Stomach (tissue), 9 donors: ENCODE measurements around the gene CCNB2. TPM values are rescaled to one million over a fixed set of nuclear protein-coding genes. Genes with fewer than 3 reads are reported as not detected.

ENCODE experiments used
- DNase-seq, 2 donors: peaks; one replicate each; pipeline versions ENCODE4 v3.0.0 to v3.0.0-alpha.2; 2013 to 2019
- H3K27ac ChIP-seq, 5 donors: fragments of 200-600 bp in 4 of 5; sonication (generic) in 4 of 5; one replicate each; pipeline ENCODE4 v1.5.1; 2013 to 2019; ENCODE audit warnings: mild to moderate bottlenecking in 1 of 5, moderate library complexity in 1 of 5
- H3K27me3 ChIP-seq, 3 donors: fragments of 200-600 bp; sonication (generic); one replicate each; pipeline ENCODE4 v1.5.1; 2017 to 2019; ENCODE audit warnings: mixed run types in 1 of 3
- H3K36me3 ChIP-seq, 4 donors: fragments of 200-600 bp; sonication (generic); 1 replicate in 3 of 4; 2 replicates in 1 of 4; pipeline ENCODE4 v1.5.1; 2016 to 2019
- H3K4me1 ChIP-seq, 4 donors: fragments of 200-600 bp; sonication (generic); one replicate each; pipeline ENCODE4 v1.5.1; 2016 to 2019
- H3K4me3 ChIP-seq, 4 donors: fragments of 200-600 bp; sonication (generic) in 3 of 4; one replicate each; pipeline ENCODE4 v1.5.1; 2016 to 2019; ENCODE audit warnings: mild to moderate bottlenecking in 1 of 4
- H3K9me3 ChIP-seq, 4 donors: fragments of 200-600 bp; sonication (generic); one replicate each; pipeline ENCODE4 v1.5.1; 2016 to 2019
- EP300 ChIP-seq: sonication (generic); formaldehyde crosslinking; IDR thresholded peaks from one replicate; pipeline ENCODE4 v1.6.1; 2017; ENCODE audit warnings: antibody characterized with exemption
- POLR2A ChIP-seq, 4 donors: fragments of 450-650 bp; IDR thresholded peaks; one replicate each; pipeline ENCODE4 v1.6.1; 2016; ENCODE audit warnings: antibody characterized with exemption in 4 of 4, control low read depth in 2 of 4, mild to moderate bottlenecking in 1 of 4, moderate library complexity in 1 of 4
- POLR2AphosphoS5 ChIP-seq, 3 donors: sonication (generic); formaldehyde crosslinking; IDR thresholded peaks; one replicate each; pipeline ENCODE4 v1.6.1; 2016; ENCODE audit warnings: antibody characterized with exemption in 3 of 3
- WGBS, 5 donors: extraction: QIAGEN DNeasy Blood & Tissue Kit in 3 of 5; methylation state at CpG; one replicate each; pipeline versions ENCODE4 v1.1.5 to v1.1.7; 2013 to 2018; 5-methylcytosine and 5-hydroxymethylcytosine counted together
- intact Hi-C: fragments of 100-400 bp; cut with DNase I; formaldehyde crosslinking; loops from one replicate; pipeline ENCODE4 v1.15.1; 2023; ENCODE audit warnings: low total_unique reads
- polyA plus RNA-seq, 3 donors: library from polyadenylated mRNA; stranded (reverse); fragments of 200-250 nt; gene quantifications; one replicate each; pipeline ENCODE4 v1.2.3, GENCODE V29; 2013
- total RNA-seq, 5 donors: library from RNA; depleted of rRNA; stranded (reverse); fragments of >200 nt; gene quantifications; one replicate each; pipeline versions ENCODE4 v1.1.0 to v1.2.3, GENCODE V29; 2014 to 2016
- TF ChIP-seq, protein P1 (sequence below), 7 experiments: fragments of 450-650 bp in 4 of 7; fragments of 200-600 bp in 3 of 7; sonication (generic) in 3 of 7; IDR thresholded peaks; one replicate each; pipeline ENCODE4 v1.5.1; 2016 to 2019; ENCODE audit warnings: antibody characterized with exemption in 7 of 7, control low read depth in 2 of 7, mild to moderate bottlenecking in 1 of 7
- donor health status: healthy with polysubstance abuse.
- donor health status: Bipolar disorder and iron deficiency.
- donor health status: healthy.

CCNB2 gene
- total and polyA plus RNA-seq, 8 donors: 3.1 to 12.1 (median 6.2) TPM; not detected in 2

DNA sequence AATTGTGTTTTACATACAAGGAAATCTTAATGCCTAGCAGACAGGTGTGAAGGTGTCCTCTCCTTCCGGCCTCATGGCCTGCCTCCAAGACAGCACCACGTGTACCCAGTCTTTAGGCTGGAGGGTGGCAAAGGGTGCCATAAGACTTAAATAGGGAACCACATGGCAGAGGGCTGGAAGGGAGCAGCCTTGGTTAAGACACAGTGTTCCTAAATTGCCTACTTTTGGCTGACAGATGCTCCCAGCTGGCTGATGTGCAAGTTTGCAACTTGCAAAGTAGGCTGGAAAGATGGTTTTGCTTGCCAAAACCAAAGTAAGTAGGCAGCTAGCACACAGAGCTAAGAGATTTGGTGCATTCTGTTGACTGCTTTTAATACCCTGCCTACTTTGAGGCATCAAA lies 45.2 kb downstream of the CCNB2 start:
- Histone ChIP-seq H3K36me3 (peaks cover 30 to 97% (median 88%) of the 10 kb centered on the region in 4 donors), H3K27ac (no peak overlapping the region)
- intact Hi-C loops: no loop called here

DNA sequence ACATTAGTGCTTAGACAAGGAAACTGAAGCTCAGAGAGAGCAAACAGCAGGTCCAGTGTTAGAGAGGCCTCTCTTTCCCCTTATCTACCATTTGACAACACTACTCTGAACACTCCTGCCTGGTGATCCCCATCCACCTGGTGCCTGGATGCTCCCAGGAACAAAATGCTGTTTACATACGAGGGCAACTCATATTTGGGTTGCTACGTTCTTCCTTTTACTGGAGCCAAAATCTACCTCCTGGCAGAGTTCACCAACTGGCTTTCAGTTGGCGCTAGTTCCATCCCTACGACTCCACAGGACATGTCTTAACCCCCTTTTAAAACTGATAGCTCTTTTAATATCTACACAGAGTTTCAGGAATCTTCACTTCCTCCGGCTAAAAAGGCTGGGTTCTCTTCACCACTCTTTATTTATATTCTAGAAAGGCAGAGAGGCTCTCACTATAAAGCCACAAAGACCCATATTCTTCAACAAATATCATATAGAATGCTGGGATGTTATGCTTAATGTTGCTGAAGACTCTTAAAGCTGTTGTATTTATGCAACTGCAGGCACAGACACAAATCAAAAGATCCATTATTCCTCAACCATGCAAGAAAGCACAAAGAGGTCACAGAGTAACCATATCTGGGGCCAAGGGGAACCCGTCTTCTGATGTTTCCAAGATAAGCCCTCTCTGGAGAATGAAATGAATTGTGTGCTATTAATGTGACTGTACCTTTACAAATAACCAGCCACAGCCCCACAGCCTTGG lies 47.9 kb downstream of the CCNB2 start:
- Histone ChIP-seq H3K9me3 (no peaks in the 10 kb centered on the region), H3K36me3 (peaks cover 36 to 98% (median 96%) of the 10 kb centered on the region in 4 donors)
- DNase-seq: no peak

More for the DNA sequence above, 45.2 kb downstream of the CCNB2 start:
- no peak overlapping the region for H3K4me3 ChIP-seq
- TF ChIP-seq POLR2A (IDR thresholded peaks at IDR 0.05) (no peak), POLR2AphosphoS5 (IDR thresholded peaks at IDR 0.05) (no peak), EP300 (no peak)
- H3K4me1 ChIP-seq: peaks cover 0 to 8% (median 3%) of the 10 kb centered on the region in 4 donors
- no peaks in the 10 kb centered on the region for H3K9me3 ChIP-seq
- no peak for DNase-seq
- 37 to 73% (median 59%) methylated on average over 2 of the region's 2 CpGs for WGBS, 5 donors
- no peaks in the 10 kb centered on the region for H3K27me3 ChIP-seq

DNA sequence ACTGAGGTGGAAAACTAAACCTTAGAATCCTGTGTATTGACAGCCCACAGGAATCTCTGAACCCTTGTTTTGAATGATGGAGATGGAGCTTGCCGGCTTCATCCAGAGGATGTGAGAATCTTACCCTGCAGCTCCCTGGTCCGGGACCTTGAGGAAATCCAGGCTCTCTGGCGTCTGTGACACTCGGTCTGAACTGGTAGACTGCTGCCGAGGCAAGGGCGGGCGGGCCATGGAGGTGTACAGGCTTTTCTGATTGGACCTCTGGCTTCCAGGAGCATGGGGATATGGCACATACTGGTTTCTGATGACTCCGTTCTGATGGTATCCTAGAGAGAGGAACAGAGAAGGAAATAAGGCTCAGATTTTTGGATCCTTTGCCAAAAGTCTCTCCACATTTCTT lies 48.5 kb downstream of the CCNB2 start:
- H3K27ac ChIP-seq: no peak overlapping the region
- H3K36me3 ChIP-seq: peaks cover 36 to 98% (median 97%) of the 10 kb centered on the region in 4 donors
- peaks cover 0 to 4% (median 1%) of the 10 kb centered on the region in 4 donors for H3K4me1 ChIP-seq
- TF ChIP-seq POLR2AphosphoS5 (IDR thresholded peaks at IDR 0.05): no peak
- no peak for TF ChIP-seq EP300
- TF ChIP-seq, protein P1, sequence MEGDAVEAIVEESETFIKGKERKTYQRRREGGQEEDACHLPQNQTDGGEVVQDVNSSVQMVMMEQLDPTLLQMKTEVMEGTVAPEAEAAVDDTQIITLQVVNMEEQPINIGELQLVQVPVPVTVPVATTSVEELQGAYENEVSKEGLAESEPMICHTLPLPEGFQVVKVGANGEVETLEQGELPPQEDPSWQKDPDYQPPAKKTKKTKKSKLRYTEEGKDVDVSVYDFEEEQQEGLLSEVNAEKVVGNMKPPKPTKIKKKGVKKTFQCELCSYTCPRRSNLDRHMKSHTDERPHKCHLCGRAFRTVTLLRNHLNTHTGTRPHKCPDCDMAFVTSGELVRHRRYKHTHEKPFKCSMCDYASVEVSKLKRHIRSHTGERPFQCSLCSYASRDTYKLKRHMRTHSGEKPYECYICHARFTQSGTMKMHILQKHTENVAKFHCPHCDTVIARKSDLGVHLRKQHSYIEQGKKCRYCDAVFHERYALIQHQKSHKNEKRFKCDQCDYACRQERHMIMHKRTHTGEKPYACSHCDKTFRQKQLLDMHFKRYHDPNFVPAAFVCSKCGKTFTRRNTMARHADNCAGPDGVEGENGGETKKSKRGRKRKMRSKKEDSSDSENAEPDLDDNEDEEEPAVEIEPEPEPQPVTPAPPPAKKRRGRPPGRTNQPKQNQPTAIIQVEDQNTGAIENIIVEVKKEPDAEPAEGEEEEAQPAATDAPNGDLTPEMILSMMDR (IDR thresholded peaks at IDR 0.05): no peak
- TF ChIP-seq POLR2A (IDR thresholded peaks at IDR 0.05): no peak
- H3K4me3 ChIP-seq: no peak overlapping the region
- no peaks in the 10 kb centered on the region for H3K9me3 ChIP-seq
- DNase-seq: no peak
- 93 to 99% (median 95%) methylated on average over 8 of the region's 8 CpGs for WGBS, 5 donors
- intact Hi-C loops: no loop called here
- H3K27me3 ChIP-seq: no peaks in the 10 kb centered on the region

More for the DNA sequence above, 47.9 kb downstream of the CCNB2 start:
- Histone ChIP-seq H3K27ac (no peak overlapping the region), H3K4me3 (no peak overlapping the region), H3K4me1 (peaks cover 0 to 7% (median 3%) of the 10 kb centered on the region in 4 donors), H3K27me3 (no peaks in the 10 kb centered on the region)
- intact Hi-C loops: no loop called here
- TF ChIP-seq, protein P1 (IDR thresholded peaks at IDR 0.05): no peak
- TF ChIP-seq POLR2A (IDR thresholded peaks at IDR 0.05) (no peak), POLR2AphosphoS5 (IDR thresholded peaks at IDR 0.05) (no peak), EP300 (no peak)
- 85 to 91% (median 89%) methylated on average over 6 of the region's 6 CpGs for WGBS, 5 donors

DNA sequence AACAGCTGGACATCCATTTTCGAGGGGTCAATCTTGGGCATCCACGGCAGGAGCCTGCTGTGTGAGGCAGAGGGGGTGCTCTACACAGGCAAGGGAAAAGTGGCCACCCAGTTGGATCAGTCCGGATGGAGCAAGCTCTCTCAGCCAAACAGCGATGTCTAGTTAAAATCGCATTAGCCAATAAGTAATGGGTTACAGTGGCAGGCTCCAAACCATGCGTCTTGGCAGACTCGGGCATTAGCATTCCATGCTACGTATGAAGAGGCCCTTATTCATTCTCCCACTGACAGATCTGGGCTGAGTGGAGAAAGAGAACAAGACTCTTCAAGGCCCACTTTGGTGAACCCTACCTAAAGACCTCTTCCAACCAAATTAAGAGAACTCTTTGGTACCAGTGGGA lies 49.3 kb downstream of the CCNB2 start:
- H3K27ac ChIP-seq: no peak overlapping the region
- no peaks in the 10 kb centered on the region for H3K9me3 ChIP-seq
- peaks cover 36 to 100% (median 99%) of the 10 kb centered on the region in 4 donors for H3K36me3 ChIP-seq
- TF ChIP-seq POLR2AphosphoS5 (IDR thresholded peaks at IDR 0.05) (no peak), POLR2A (IDR thresholded peaks at IDR 0.05) (no peak)
- TF ChIP-seq, protein P1 (IDR thresholded peaks at IDR 0.05): no peak
- intact Hi-C loops: no loop called here
- WGBS, 5 donors: 74 to 96% (median 90%) methylated on average over 8 of the region's 8 CpGs
- H3K4me3 ChIP-seq: no peak overlapping the region
- peaks cover 0 to 5% (median 2%) of the 10 kb centered on the region in 4 donors for H3K4me1 ChIP-seq
- DNase-seq: peak in 1 of 2 donors; percentile 13
- H3K27me3 ChIP-seq: no peaks in the 10 kb centered on the region

- Histone ChIP-seq H3K4me1 (peaks cover 0 to 5% (median 2%) of the 10 kb centered on the region in 4 donors), H3K9me3 (no peaks in the 10 kb centered on the region), H3K36me3 (peaks cover 33 to 100% (median 98%) of the 10 kb centered on the region in 4 donors), H3K27ac (no peak overlapping the region), H3K27me3 (no peaks in the 10 kb centered on the region), H3K4me3 (no peak overlapping the region)
- no peak for DNase-seq
- WGBS, 5 donors: 83 to 94% (median 91%) methylated on average over 4 of the region's 4 CpGs
- intact Hi-C loops: no loop called here
- TF ChIP-seq, protein P1 (IDR thresholded peaks at IDR 0.05): no peak
- no peak for TF ChIP-seq EP300
- no peak for TF ChIP-seq POLR2A (IDR thresholded peaks at IDR 0.05)
- TF ChIP-seq POLR2AphosphoS5 (IDR thresholded peaks at IDR 0.05): no peak
Observed at GRCh38 chr15:59155431-59155830, 50.5 kb downstream of the CCNB2 start.
